PC-3 (cell line): ENCODE measurements around the gene C12orf57. TPM values are rescaled to one million over a fixed set of nuclear protein-coding genes. Genes with fewer than 3 reads are reported as not detected.
A peak's percentile ranks its signal among the peaks of the same experiment; 100 is the strongest.

ENCODE experiments used
- ATAC-seq: fragments of 200-7000 bp; cut with Tn5 transposase; 2 replicates; pipeline ENCODE4 v1.9.1; 2020; ENCODE audit warnings: mild to moderate bottlenecking, moderate library complexity
- Bru-seq: library from RNA; stranded (reverse); fragments of 400-500 nt; gene quantifications from one replicate; lab custom pipeline; 2021; lab: Mats Ljungman, UMichigan
- BruChase-seq, 2 experiments: library from RNA; stranded (reverse); fragments of 400-500 nt; gene quantifications; one replicate each; lab custom pipeline; 2021; lab: Mats Ljungman, UMichigan
- BruUV-seq: library from RNA; stranded (reverse); fragments of 400-500 nt; replicated peaks from 2 replicates; lab custom pipeline; 2021; lab: Mats Ljungman, UMichigan
- CTCF ChIA-PET: fragments of 300-600 bp; sonication (Branson Sonifier 250); formaldehyde crosslinking; loops from one replicate; lab custom pipeline; 2022; ENCODE audit warnings: antibody characterized with exemption; lab: Charles Lee
- POLR2A ChIA-PET: fragments of 300-600 bp; sonication (Branson Sonifier 250); formaldehyde crosslinking; loops from one replicate; lab custom pipeline; 2022; ENCODE audit warnings: antibody characterized with exemption; ENCODE audit not compliant: unreplicated experiment; lab: Charles Lee
- DNase-seq: peaks from one replicate; pipeline ENCODE4 v3.0.0-alpha.2; 2015
- H2AFZ ChIP-seq: fragments of 300-600 bp; sonication (generic); 2 replicates; pipeline ENCODE4 v1.6.0; 2016; ENCODE audit warnings: antibody characterized with exemption, low read length
- H3F3A ChIP-seq: fragments of 300-600 bp; sonication (generic); one replicate; pipeline ENCODE4 v1.6.0; 2017; ENCODE audit warnings: antibody characterized with exemption, low read length, control low read depth, mild to moderate bottlenecking; ENCODE audit not compliant: unreplicated experiment
- H3K27ac ChIP-seq: fragments of 300-600 bp; sonication (generic); 2 replicates; pipeline ENCODE4 v1.5.1; 2016; ENCODE audit warnings: mild to moderate bottlenecking, low read length
- H3K27me3 ChIP-seq: fragments of 300-600 bp; sonication (generic); 2 replicates; pipeline ENCODE4 v1.6.1; 2016; ENCODE audit warnings: low read length, mixed read lengths
- H3K36me3 ChIP-seq: fragments of 300-600 bp; sonication (generic); 2 replicates; pipeline ENCODE4 v1.6.1; 2016; ENCODE audit warnings: low read depth, mixed run types, low read length, mixed read lengths
- H3K4me1 ChIP-seq: fragments of 300-600 bp; sonication (generic); 2 replicates; pipeline ENCODE4 v1.5.1; 2016; ENCODE audit warnings: low read length; ENCODE audit not compliant: insufficient read depth
- H3K4me2 ChIP-seq: fragments of 300-600 bp; sonication (generic); 2 replicates; pipeline ENCODE4 v1.6.0; 2016; ENCODE audit warnings: low read length
- H3K4me3 ChIP-seq: fragments of 300-600 bp; sonication (generic); 2 replicates; pipeline ENCODE4 v1.5.1; 2016; ENCODE audit warnings: mild to moderate bottlenecking, low read length, mixed read lengths
- H3K79me2 ChIP-seq: fragments of 300-600 bp; sonication (generic); 2 replicates; pipeline ENCODE4 v1.6.1; 2017; ENCODE audit warnings: low read length, mixed read lengths
- H3K9ac ChIP-seq: fragments of 300-600 bp; sonication (generic); 2 replicates; pipeline ENCODE4 v1.6.0; 2016; ENCODE audit warnings: mild to moderate bottlenecking, low read length
- H3K9me2 ChIP-seq: fragments of 300-600 bp; sonication (generic); replicated peaks from 2 replicates; pipeline ENCODE4 v1.6.1; 2016; ENCODE audit warnings: mixed run types, low read length, mixed read lengths
- H3K9me3 ChIP-seq: fragments of 300-600 bp; sonication (generic); 2 replicates; pipeline ENCODE4 v1.6.1; 2016; ENCODE audit warnings: low read length, mixed read lengths
- H4K20me1 ChIP-seq: fragments of 300-600 bp; sonication (generic); 2 replicates; pipeline ENCODE4 v1.6.1; 2016; ENCODE audit warnings: low read length, mixed read lengths
- EZH2 ChIP-seq: fragments of 300-600 bp; sonication (generic); IDR thresholded peaks from one replicate; pipeline ENCODE4 v1.6.1; 2017; ENCODE audit warnings: antibody characterized with exemption, mild to moderate bottlenecking, low read length; ENCODE audit not compliant: unreplicated experiment
- EZH2phosphoT487 ChIP-seq: fragments of 300-600 bp; sonication (generic); IDR thresholded peaks from 2 replicates; pipeline ENCODE4 v1.6.1; 2018; ENCODE audit warnings: mild to moderate bottlenecking, antibody characterized with exemption, low read length, borderline replicate concordance
- intact Hi-C: fragments of 100-400 bp; cut with micrococcal nuclease; formaldehyde crosslinking; loops from 2 replicates; pipeline ENCODE4 v1.9.0; 2023
- long read RNA-seq: library from polyadenylated mRNA; unstranded; transcript quantifications from one replicate; pipeline ENCODE4 v2.0.0, GENCODE V29; 2021; ENCODE audit not compliant: unreplicated experiment
- total RNA-seq: library from RNA; depleted of rRNA; stranded (reverse); fragments of >200 nt; gene quantifications from 2 replicates; pipeline ENCODE4 v1.2.3, GENCODE V29; 2014; rRNA removed
- TF ChIP-seq, protein P1 (sequence below): fragments of 300-600 bp; sonication (generic); conservative IDR thresholded peaks from 2 replicates; pipeline ENCODE4 v1.5.1; 2017; ENCODE audit warnings: antibody characterized with exemption, low read depth, mild to moderate bottlenecking, low read length

Gene C12orf57, protein sequence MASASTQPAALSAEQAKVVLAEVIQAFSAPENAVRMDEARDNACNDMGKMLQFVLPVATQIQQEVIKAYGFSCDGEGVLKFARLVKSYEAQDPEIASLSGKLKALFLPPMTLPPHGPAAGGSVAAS
- 125 and 130 TPM in 2 replicates for total RNA-seq
- percentile 93 among the genes with signal in this experiment for Bru-seq, nascent RNA
- percentile 96 among the genes with signal in this experiment for BruChase-seq, experiment 1, labeled RNA remaining after a 6-hour chase
- percentile 91 among the genes with signal in this experiment for BruChase-seq, experiment 2, labeled RNA remaining after a 2-hour chase
- long read RNA-seq, transcript C12orf57-201 (3 exons, 560 nt) = major isoform, 27 of 144 reads
- long read RNA-seq, transcript C12orf57-202 (3 exons, 662 nt) = minor isoform, 5 of 144 reads
- long read RNA-seq, partial matches to known transcripts = 4 of 144 reads
- long read RNA-seq, other reads (novel, unspliced or antisense) = 106 of 144 reads

DNA sequence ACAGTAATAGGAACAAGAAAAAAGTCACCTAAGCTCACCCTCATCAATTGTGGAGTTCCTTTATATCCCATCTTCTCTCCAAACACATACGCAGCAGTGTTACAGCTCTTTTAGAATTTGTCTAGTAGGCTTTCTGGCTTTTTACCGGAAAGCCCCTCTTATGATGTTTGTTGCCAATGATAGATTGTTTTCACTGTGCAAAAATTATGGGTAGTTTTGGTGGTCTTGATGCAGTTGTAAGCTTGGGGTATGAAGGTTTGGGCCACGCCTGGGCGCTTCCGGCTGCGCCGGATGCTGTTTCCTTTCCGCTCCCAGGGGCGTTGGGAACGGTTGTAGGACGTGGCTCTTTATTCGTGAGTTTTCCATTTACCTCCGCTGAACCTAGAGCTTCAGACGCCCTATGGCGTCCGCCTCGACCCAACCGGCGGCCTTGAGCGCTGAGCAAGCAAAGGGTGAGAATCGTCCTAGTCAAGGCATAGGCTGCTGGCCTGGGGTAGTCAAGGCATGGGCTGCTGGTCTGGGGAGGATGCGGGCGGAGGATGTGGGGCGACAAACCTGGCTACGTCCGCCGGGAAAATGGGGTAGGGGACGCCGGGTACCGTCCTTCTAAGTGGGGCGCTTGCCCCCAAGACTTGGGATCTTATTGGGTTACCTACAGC lies at the start of gene C12orf57, which contains the start of gene RNU7-1:
TSS of gene C12orf57 (plus strand) at position 301 of the 659 bp plus-strand sequence. CDS start at position 401, 100 bp downstream.
TSS of gene RNU7-1 (plus strand) at position 95 of the 659 bp plus-strand sequence.
- H3F3A ChIP-seq = peaks cover 9% of the 10 kb centered on the region
- no peaks in the 10 kb centered on the region for H4K20me1 ChIP-seq
- peaks cover 18% of the 10 kb centered on the region for H3K4me1 ChIP-seq
- CTCF ChIA-PET = interaction anchor here (0.6 to 2.0 kb wide), 8 partner anchors 18 to 597 kb away, joined by 3 to 10 read pairs (median 4); partner anchors contain the start of genes LPCAT3 and SPSB2
- intact Hi-C loops = loop anchor here (1.0 to 2.0 kb wide), 3 partner anchors 21 to 169 kb away; partner anchors contain the start of gene LPCAT3
- TSS peak; percentile 89 for BruUV-seq
- peak within 1 kb of the TSS; percentile 72 for H3K4me3 ChIP-seq
- peak within 1 kb of the TSS; percentile 72 for H3K9ac ChIP-seq
- peak within 1 kb of the TSS; percentile 96 for H3K4me2 ChIP-seq
- no peaks in the 10 kb centered on the region for H3K9me3 ChIP-seq
- peaks cover 11% of the 10 kb centered on the region; the same call in 1 of the 2 replicates for H3K79me2 ChIP-seq
- DNase-seq = peak; percentile 91
- no peaks in the 10 kb centered on the region for H3K9me2 ChIP-seq
- peak within 1 kb of the TSS; percentile 94 for H3K27ac ChIP-seq
- H3K36me3 ChIP-seq = no peaks in the 10 kb centered on the region
- no peaks in the 10 kb centered on the region for H3K27me3 ChIP-seq
- POLR2A ChIA-PET = interaction anchor here (0.6 to 1.3 kb wide), 7 partner anchors 14 to 331 kb away, joined by 3 to 18 read pairs (median 10); partner anchors contain the start of gene ENO2
- H2AFZ ChIP-seq = no peak within 1 kb of the TSS
- TF ChIP-seq EZH2 (no peak), EZH2phosphoT487 (no peak)
- TF ChIP-seq, protein P1, sequence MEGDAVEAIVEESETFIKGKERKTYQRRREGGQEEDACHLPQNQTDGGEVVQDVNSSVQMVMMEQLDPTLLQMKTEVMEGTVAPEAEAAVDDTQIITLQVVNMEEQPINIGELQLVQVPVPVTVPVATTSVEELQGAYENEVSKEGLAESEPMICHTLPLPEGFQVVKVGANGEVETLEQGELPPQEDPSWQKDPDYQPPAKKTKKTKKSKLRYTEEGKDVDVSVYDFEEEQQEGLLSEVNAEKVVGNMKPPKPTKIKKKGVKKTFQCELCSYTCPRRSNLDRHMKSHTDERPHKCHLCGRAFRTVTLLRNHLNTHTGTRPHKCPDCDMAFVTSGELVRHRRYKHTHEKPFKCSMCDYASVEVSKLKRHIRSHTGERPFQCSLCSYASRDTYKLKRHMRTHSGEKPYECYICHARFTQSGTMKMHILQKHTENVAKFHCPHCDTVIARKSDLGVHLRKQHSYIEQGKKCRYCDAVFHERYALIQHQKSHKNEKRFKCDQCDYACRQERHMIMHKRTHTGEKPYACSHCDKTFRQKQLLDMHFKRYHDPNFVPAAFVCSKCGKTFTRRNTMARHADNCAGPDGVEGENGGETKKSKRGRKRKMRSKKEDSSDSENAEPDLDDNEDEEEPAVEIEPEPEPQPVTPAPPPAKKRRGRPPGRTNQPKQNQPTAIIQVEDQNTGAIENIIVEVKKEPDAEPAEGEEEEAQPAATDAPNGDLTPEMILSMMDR = no peak
- ATAC-seq = peak; percentile 43

DNA sequence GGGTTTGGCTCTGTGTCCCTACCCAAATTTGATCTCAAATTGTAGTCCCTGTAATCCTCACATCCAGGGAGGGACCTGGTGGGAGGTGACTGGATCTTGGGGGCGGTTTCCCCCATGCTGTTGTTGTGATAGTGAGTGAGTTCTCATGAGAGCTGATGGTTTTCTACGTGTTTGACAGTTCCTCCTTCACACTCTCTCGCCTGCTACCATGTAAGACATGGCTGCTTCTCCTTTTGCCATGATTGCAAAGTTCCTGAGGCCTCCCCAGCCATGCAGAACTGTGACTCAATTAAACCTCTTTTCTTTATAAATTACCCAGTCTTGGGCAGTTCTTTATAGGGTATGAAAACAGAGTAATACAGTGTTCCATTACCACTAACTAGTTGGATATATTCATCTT lies 49.5 kb upstream of the C12orf57 start:
- no peaks in the 10 kb centered on the region for H3K79me2 ChIP-seq
- H3K9ac ChIP-seq = no peak overlapping the region
- H3K27ac ChIP-seq = no peak overlapping the region
- intact Hi-C loops = no loop called here
- no peak for TF ChIP-seq EZH2phosphoT487
- TF ChIP-seq, protein P1 = no peak
- TF ChIP-seq EZH2 = no peak
- no peaks in the 10 kb centered on the region for H3K9me2 ChIP-seq
- DNase-seq (no peak), ATAC-seq (no peak)
- H3K4me2 ChIP-seq = no peak overlapping the region
- H3K36me3 ChIP-seq = no peaks in the 10 kb centered on the region
- CTCF ChIA-PET = no interaction called here
- POLR2A ChIA-PET = no interaction called here
- H4K20me1 ChIP-seq = no peaks in the 10 kb centered on the region
- no peaks in the 10 kb centered on the region for H3K9me3 ChIP-seq
- no peak overlapping the region for H3K4me3 ChIP-seq
- no peaks in the 10 kb centered on the region for H3K27me3 ChIP-seq
- no TSS peak for BruUV-seq
- H2AFZ ChIP-seq = no peak overlapping the region
- no peaks in the 10 kb centered on the region for H3F3A ChIP-seq
- H3K4me1 ChIP-seq = peaks cover 11% of the 10 kb centered on the region
